ENCODE results near the gene ZNF329.
"Not testable (repeated sequence)": the region's sequence is repeated elsewhere in the genome, so short reads cannot be mapped to it uniquely, and the experiment has no call there.

Gene ZNF329

GRCh38 chr19:58150328-58150921 lies at the start of gene ZNF329:
Gene ZNF329, minus strand, starts transcription at chr19:58150789. Its CDS starts 21,286 bp downstream, at chr19:58129503.
- DNase-seq: peak in 57 of 58 donors; percentile 17 to 89 (median 71)

- no peak for DNase-seq
Measured at GRCh38 chr19:58196901-58197616, 46.5 kb upstream of the ZNF329 start.

- DNase-seq: peak in 1 of 58 donors; percentile 6
Measured at GRCh38 chr19:58183817-58184215, 33.2 kb upstream of the ZNF329 start.

- peak in 57 of 58 donors; percentile 6 to 95 (median 82) for DNase-seq
Measured at GRCh38 chr19:58182989-58183816, 32.6 kb upstream of the ZNF329 start, which contains the start of gene ZNF274. Gene ZNF274, plus strand, starts transcription at chr19:58183061. Its CDS starts 905 bp downstream, at chr19:58183966.

GRCh38 chr19:58182577-58182988 lies 32.0 kb upstream of the ZNF329 start:
- DNase-seq: peak in 2 of 58 donors; percentile 21 to 25

- peak in 1 of 58 donors; percentile 15 for DNase-seq
Measured at GRCh38 chr19:58181902-58182576, 31.4 kb upstream of the ZNF329 start.

GRCh38 chr19:58170860-58171259 lies 20.3 kb upstream of the ZNF329 start:
- DNase-seq: no peak

- DNase-seq: no peak
Measured at GRCh38 chr19:58166708-58167280, 16.2 kb upstream of the ZNF329 start.

GRCh38 chr19:58166268-58166667 lies 15.7 kb upstream of the ZNF329 start:
- no peak for DNase-seq

GRCh38 chr19:58157045-58157728 lies 6.6 kb upstream of the ZNF329 start:
- DNase-seq: no peak

GRCh38 chr19:58154679-58155648 lies 4.4 kb upstream of the ZNF329 start:
- peak; percentile 55 to 97 (median 90) for DNase-seq

- peak in 25 of 58 donors; percentile 1 to 47 (median 16) for DNase-seq
Measured at GRCh38 chr19:58154287-58154678, 3.7 kb upstream of the ZNF329 start.

- no peak for DNase-seq
Measured at GRCh38 chr19:58153386-58153785, 2.8 kb upstream of the ZNF329 start.

GRCh38 chr19:58147475-58147874 lies 3.1 kb downstream of the ZNF329 start:
- DNase-seq: not testable (repeated sequence)

- no peak for DNase-seq
Measured at GRCh38 chr19:58145849-58146248, 4.7 kb downstream of the ZNF329 start.

GRCh38 chr19:58134244-58134643 lies 16.3 kb downstream of the ZNF329 start:
- no peak for DNase-seq

- DNase-seq: no peak
Measured at GRCh38 chr19:58129284-58129683, 21.3 kb downstream of the ZNF329 start.

GRCh38 chr19:58128041-58128685 lies 22.4 kb downstream of the ZNF329 start:
- DNase-seq: no peak

All from anterior cingulate cortex (tissue), 58 donors.